Measurements from ENCODE around the gene ANKRD23. TPM values are rescaled to one million over a fixed set of nuclear protein-coding genes. Genes with fewer than 3 reads are reported as not detected.

The ANKRD23 gene
- total RNA-seq, 1 donor from 2014 or later = 1.9 TPM

DNA sequence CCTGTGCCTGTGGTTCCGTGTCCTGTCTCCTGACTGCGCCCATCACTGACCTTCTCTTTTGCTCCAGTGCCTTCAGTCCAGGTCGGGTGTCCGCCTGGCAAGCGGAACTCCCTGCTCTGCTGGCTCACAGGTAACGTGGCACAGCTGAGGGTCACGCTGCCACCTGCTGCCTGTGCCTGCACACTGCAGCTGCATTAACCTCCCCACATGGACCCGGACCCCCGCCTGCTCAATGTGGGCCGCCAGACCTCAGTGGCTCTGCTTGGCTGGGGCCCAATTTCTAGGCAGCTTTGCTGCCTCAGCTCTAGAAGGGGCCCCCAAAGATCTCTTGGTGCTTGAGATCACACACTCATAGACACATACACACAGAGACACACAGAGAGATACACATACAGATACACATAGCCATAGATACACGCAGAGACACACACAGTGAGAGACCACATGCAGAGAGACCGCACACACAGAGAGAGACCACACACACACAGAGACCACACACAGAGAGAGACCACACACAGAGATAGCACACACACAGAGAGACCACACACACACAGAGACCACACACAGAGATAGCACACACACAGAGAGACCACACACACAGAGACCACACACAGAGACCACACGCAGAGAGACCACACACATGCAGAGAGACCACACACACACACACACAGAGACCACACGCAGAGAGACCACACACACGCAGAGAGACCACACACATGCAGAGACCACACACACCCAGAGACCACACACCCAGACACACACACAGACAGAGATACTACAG, 42.6 kb downstream of the ANKRD23 start:
- Mint-ChIP-seq H3K9me3 (ENCODE audit: low read depth) (no peaks in the 10 kb centered on the region), H3K36me3 (ENCODE audit: low read depth) (no peaks in the 10 kb centered on the region), H3K27ac (ENCODE audit: unreplicated experiment) (no peak overlapping the region), H3K4me3 (ENCODE audit: unreplicated experiment) (no peak overlapping the region), H3K27me3 (ENCODE audit: low read depth) (no peaks in the 10 kb centered on the region), H3K4me1 (ENCODE audit: low read depth) (no peaks in the 10 kb centered on the region)
- no peak for DNase-seq (ENCODE audit: low spot score)
- TF ChIP-seq, protein P1, sequence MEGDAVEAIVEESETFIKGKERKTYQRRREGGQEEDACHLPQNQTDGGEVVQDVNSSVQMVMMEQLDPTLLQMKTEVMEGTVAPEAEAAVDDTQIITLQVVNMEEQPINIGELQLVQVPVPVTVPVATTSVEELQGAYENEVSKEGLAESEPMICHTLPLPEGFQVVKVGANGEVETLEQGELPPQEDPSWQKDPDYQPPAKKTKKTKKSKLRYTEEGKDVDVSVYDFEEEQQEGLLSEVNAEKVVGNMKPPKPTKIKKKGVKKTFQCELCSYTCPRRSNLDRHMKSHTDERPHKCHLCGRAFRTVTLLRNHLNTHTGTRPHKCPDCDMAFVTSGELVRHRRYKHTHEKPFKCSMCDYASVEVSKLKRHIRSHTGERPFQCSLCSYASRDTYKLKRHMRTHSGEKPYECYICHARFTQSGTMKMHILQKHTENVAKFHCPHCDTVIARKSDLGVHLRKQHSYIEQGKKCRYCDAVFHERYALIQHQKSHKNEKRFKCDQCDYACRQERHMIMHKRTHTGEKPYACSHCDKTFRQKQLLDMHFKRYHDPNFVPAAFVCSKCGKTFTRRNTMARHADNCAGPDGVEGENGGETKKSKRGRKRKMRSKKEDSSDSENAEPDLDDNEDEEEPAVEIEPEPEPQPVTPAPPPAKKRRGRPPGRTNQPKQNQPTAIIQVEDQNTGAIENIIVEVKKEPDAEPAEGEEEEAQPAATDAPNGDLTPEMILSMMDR (IDR thresholded peaks at IDR 0.05) = peak; percentile 88

DNA sequence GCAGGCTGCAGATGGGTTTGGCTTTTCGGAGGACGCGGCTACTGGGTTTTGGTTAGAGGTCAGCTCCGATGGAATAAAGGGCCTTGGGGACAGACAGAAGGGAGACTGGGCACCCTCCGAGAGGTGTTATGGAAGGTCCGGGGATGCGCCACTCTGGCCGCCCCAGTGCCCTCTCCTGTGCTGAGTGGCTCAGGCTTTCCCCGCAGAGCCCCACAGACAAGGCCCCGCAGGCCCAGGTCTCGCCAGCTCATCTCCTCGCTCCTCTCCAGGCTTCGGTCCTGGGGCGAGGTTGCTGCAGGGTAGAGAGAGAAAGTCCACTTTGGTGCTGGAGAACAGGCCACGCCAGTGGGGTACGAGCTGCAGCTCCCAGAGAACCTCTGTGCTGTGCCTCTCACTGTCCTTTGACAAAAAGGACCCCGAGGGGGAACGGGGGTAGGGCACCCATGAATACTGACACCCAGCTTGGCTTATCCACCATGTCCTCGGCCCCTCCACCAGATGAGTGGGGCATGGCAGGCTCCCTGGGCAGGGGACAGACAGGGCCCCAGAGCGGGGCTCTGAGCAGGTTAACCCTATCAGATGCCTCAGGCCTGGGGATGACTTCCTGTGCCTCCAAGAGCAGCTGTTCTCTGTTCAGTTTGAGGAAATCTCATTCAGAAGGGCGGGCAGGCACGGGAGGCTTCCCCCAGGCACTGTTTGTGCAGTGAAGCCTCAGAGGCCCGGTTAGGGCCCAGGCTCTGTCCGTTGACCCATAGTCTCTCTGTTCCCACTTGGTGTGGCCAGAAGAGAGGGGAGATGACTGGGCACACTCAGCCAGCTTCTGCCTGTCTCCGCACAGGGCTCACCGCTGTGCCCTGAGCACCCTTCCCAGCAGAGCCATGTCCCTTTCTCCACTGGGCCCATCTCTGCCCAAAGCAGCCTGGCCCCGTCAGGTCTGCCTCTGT, 43.5 kb downstream of the ANKRD23 start:
- H3K9me3 Mint-ChIP-seq (ENCODE audit: low read depth) = no peaks in the 10 kb centered on the region
- no peaks in the 10 kb centered on the region for H3K27me3 Mint-ChIP-seq (ENCODE audit: low read depth)
- TF ChIP-seq, protein P1 (IDR thresholded peaks at IDR 0.05) = no peak

DNA sequence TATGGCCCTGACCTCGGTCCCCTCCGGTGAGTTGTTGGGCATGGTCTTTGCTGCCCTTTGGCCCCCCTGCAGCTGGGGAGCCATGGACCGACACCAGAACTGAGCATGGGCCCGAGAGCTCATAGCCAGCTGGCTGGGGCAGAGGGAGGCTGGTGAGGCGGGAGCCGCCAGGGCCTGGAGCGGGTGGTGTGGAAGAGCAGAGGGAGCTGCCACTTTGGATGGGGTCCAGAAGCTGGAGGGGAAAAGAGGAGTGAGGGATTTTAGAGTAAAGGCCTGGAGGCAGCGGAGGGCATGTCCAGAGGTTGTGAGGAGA, 44.2 kb downstream of the ANKRD23 start:
- no peaks in the 10 kb centered on the region for H3K36me3 Mint-ChIP-seq (ENCODE audit: low read depth)
- no peaks in the 10 kb centered on the region for H3K27me3 Mint-ChIP-seq (ENCODE audit: low read depth)
- TF ChIP-seq, protein P1 (IDR thresholded peaks at IDR 0.05) = no peak
- no peaks in the 10 kb centered on the region for H3K4me1 Mint-ChIP-seq (ENCODE audit: low read depth)
- no peaks in the 10 kb centered on the region for H3K9me3 Mint-ChIP-seq (ENCODE audit: low read depth)
- no peak overlapping the region for H3K27ac Mint-ChIP-seq (ENCODE audit: unreplicated experiment)
- no peak overlapping the region for H3K4me3 Mint-ChIP-seq (ENCODE audit: unreplicated experiment)
- DNase-seq (ENCODE audit: low spot score) = no peak

More for the DNA sequence above, 43.5 kb downstream of the ANKRD23 start:
- no peaks in the 10 kb centered on the region for H3K36me3 Mint-ChIP-seq (ENCODE audit: low read depth)
- H3K4me1 Mint-ChIP-seq (ENCODE audit: low read depth) = no peaks in the 10 kb centered on the region
- no peak overlapping the region for H3K27ac Mint-ChIP-seq (ENCODE audit: unreplicated experiment)
- no peak for DNase-seq (ENCODE audit: low spot score)
- H3K4me3 Mint-ChIP-seq (ENCODE audit: unreplicated experiment) = no peak overlapping the region

DNA sequence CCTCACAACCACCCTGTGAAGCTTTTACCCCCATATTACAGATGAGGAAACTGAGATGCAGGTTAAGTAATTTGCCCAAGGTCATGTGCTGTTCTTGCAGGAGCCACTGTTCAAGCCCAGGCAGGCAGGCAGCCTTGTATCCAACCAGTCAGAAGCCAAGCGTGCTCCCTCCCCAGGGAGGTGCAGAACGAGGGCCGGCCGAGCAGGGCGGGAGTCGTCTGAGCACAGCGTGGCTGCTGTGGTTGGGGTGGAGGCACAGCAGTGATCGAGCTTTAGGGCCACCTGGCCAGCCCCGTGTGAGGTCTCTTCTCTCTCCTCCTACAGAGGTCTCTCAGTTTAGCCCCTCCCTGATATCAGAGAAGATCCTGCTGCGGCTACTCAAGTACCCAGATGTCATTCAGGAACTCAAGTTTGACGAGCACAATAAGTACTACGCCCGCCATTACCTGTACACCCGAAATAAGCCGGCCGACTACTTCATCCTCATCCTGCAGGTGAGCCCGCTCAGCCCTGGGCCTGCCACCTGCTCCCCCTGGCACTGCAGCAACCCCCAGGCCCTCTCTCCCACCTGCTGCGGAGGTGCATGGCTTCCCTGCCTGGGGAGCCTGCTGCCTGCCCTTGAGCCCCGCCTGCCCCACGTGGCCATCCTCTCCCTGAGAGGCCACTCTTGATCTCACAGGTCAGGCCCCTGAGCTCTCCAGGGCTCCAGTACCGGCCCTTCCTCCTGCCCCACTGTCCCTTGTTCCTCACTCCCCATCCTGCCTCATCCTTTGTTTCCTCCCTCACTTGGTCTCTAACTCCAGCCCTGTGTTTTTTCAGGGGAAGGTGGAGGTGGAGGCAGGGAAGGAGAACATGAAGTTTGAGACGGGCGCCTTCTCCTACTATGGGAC, 44.8 kb downstream of the ANKRD23 start:
- H3K27me3 Mint-ChIP-seq (ENCODE audit: low read depth) = no peaks in the 10 kb centered on the region
- H3K27ac Mint-ChIP-seq (ENCODE audit: unreplicated experiment) = no peak overlapping the region
- no peak overlapping the region for H3K4me3 Mint-ChIP-seq (ENCODE audit: unreplicated experiment)
- TF ChIP-seq, protein P1 (IDR thresholded peaks at IDR 0.05) = no peak
- no peaks in the 10 kb centered on the region for H3K9me3 Mint-ChIP-seq (ENCODE audit: low read depth)
- no peaks in the 10 kb centered on the region for H3K4me1 Mint-ChIP-seq (ENCODE audit: low read depth)
- H3K36me3 Mint-ChIP-seq (ENCODE audit: low read depth) = no peaks in the 10 kb centered on the region
- DNase-seq (ENCODE audit: low spot score) = no peak

Measured in chondrocyte (in vitro differentiated cells).